ENCODE results near the gene HOXB4. TPM values are rescaled to one million over a fixed set of nuclear protein-coding genes. Genes with fewer than 3 reads are reported as not detected.

The HOXB4 gene
- total RNA-seq, 4 donors from 2014 or later: 3.5 to 8.3 (median 5.0) TPM

GRCh38 chr17:48579760-48580554 lies 1.8 kb upstream of the HOXB4 start:
- no peak for TF ChIP-seq POLR2AphosphoS5 (IDR thresholded peaks at IDR 0.05)
- TF ChIP-seq POLR2A (IDR thresholded peaks at IDR 0.05; ENCODE audit: low read depth): no peak
- no peak for TF ChIP-seq EP300 (IDR thresholded peaks at IDR 0.05)
- TF ChIP-seq CTCF (IDR thresholded peaks at IDR 0.05): no peak
- H3K27me3 ChIP-seq: no peaks in the 10 kb centered on the region
- peak overlapping the region; percentile 91 to 97 (median 96) for H3K27ac ChIP-seq (replicated peaks in 1 of 4)
- intact Hi-C loops (cut with DNase I): no loop called here
- no peak for DNase-seq (ENCODE audit: extremely low spot score)
- H3K4me3 ChIP-seq: peak overlapping the region; percentile 65 to 78 (median 73)
- WGBS: 66% methylated on average over 26 of the region's 26 CpGs
- H3K36me3 ChIP-seq: no peaks in the 10 kb centered on the region
- no peaks in the 10 kb centered on the region for H3K9me3 ChIP-seq
- peaks cover 34 to 84% (median 79%) of the 10 kb centered on the region in 4 donors for H3K4me1 ChIP-seq

DNA sequence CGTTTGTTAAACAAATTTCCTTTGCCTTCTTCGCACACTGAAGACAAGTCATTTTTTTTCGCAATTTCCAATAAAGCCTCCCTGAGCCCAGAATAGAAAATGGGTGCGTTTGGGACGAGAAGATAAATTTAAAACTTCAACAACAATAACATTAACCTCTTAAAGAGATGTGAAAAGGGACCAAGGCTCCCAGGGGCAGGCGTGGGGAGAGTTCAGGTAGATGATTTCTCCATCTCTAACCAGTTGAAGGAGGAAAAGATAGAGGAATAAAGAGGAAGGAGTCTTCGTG lies 1.3 kb upstream of the HOXB4 start:
- WGBS: 63% methylated on average over 7 of the region's 7 CpGs
- Histone ChIP-seq H3K27ac (replicated peaks in 1 of 4) (peak overlapping the region; percentile 91 to 97 (median 96)), H3K4me1 (peaks cover 33 to 84% (median 79%) of the 10 kb centered on the region in 4 donors), H3K4me3 (peak overlapping the region in 3 of 4 donors; percentile 76 to 90 (median 78)), H3K9me3 (no peaks in the 10 kb centered on the region), H3K36me3 (no peaks in the 10 kb centered on the region), H3K27me3 (no peaks in the 10 kb centered on the region)
- intact Hi-C loops (cut with DNase I): no loop called here
- TF ChIP-seq EP300 (IDR thresholded peaks at IDR 0.05) (no peak), POLR2AphosphoS5 (IDR thresholded peaks at IDR 0.05) (no peak), POLR2A (IDR thresholded peaks at IDR 0.05; ENCODE audit: low read depth) (no peak), CTCF (IDR thresholded peaks at IDR 0.05) (no peak)
- no peak for DNase-seq (ENCODE audit: extremely low spot score)

GRCh38 chr17:48578616-48579470 lies 693 bp upstream of the HOXB4 start:
- WGBS: 33% methylated on average over 42 of the region's 43 CpGs
- peak in 1 of 3 experiments; percentile 4 for TF ChIP-seq CTCF (IDR thresholded peaks at IDR 0.05)
- no peak for TF ChIP-seq POLR2A (IDR thresholded peaks at IDR 0.05; ENCODE audit: low read depth)
- no peak for TF ChIP-seq POLR2AphosphoS5 (IDR thresholded peaks at IDR 0.05)
- no peaks in the 10 kb centered on the region for H3K9me3 ChIP-seq
- no peaks in the 10 kb centered on the region for H3K36me3 ChIP-seq
- H3K4me3 ChIP-seq: peak overlapping the region; percentile 66 to 90 (median 77)
- H3K27me3 ChIP-seq: no peaks in the 10 kb centered on the region
- DNase-seq (ENCODE audit: extremely low spot score): no peak
- intact Hi-C loops (cut with DNase I): no loop called here
- peaks cover 32 to 84% (median 79%) of the 10 kb centered on the region in 4 donors for H3K4me1 ChIP-seq
- peak overlapping the region; percentile 91 to 97 (median 96) for H3K27ac ChIP-seq (replicated peaks in 1 of 4)

GRCh38 chr17:48577330-48577945 lies 712 bp downstream of the HOXB4 start:
- peaks cover 33 to 84% (median 79%) of the 10 kb centered on the region in 4 donors for H3K4me1 ChIP-seq

More at GRCh38 chr17:48577330-48577945, 712 bp downstream of the HOXB4 start:
- Histone ChIP-seq H3K27ac (replicated peaks in 1 of 4) (peak overlapping the region; percentile 91 to 97 (median 96)), H3K36me3 (no peaks in the 10 kb centered on the region), H3K4me3 (peak overlapping the region; percentile 66 to 90 (median 77)), H3K9me3 (no peaks in the 10 kb centered on the region), H3K27me3 (no peaks in the 10 kb centered on the region)
- no peak for TF ChIP-seq CTCF (IDR thresholded peaks at IDR 0.05)
- TF ChIP-seq POLR2AphosphoS5 (IDR thresholded peaks at IDR 0.05): no peak
- TF ChIP-seq EP300 (IDR thresholded peaks at IDR 0.05): no peak
- TF ChIP-seq POLR2A (IDR thresholded peaks at IDR 0.05; ENCODE audit: low read depth): no peak
- under 1% methylated on average over 19 of the region's 19 CpGs for WGBS
- intact Hi-C loops (cut with DNase I): loop anchor here (2.0 kb wide), 1 partner anchor 35 kb away; no protein-coding TSS in a partner anchor
- no peak for DNase-seq (ENCODE audit: extremely low spot score)

Data from esophagus muscularis mucosa (tissue), 4 donors.